ACC112 (cell line): ENCODE data around the gene FGF4.

Experiments
- H2AFZ ChIP-seq: fragments of 200-600 bp; sonication (generic); one replicate; pipeline ENCODE4 v1.6.0; 2017; ENCODE audit warnings: antibody characterized with exemption, low read length; ENCODE audit not compliant: unreplicated experiment
- H3K27ac ChIP-seq: fragments of 200-600 bp; sonication (generic); 2 replicates; pipeline ENCODE4 v1.5.1; 2014; ENCODE audit warnings: low read depth, mild to moderate bottlenecking, antibody characterized with exemption, low read length, moderate library complexity
- H3K27me3 ChIP-seq: fragments of 200-600 bp; sonication (generic); 2 replicates; pipeline ENCODE4 v1.6.1; 2014; ENCODE audit warnings: mild to moderate bottlenecking, antibody characterized with exemption, low read length, moderate library complexity, mixed read lengths; ENCODE audit not compliant: insufficient read depth
- H3K36me3 ChIP-seq: fragments of 200-600 bp; sonication (generic); 2 replicates; pipeline ENCODE4 v1.6.1; 2016; ENCODE audit warnings: mild to moderate bottlenecking, antibody characterized with exemption, low read length, moderate library complexity, mixed read lengths; ENCODE audit not compliant: insufficient read depth
- H3K4me1 ChIP-seq: fragments of 200-600 bp; sonication (generic); one replicate; pipeline ENCODE4 v1.6.1; 2016; ENCODE audit warnings: low read length, mixed read lengths; ENCODE audit not compliant: insufficient read depth, unreplicated experiment, control insufficient read depth
- H3K4me3 ChIP-seq: fragments of 200-600 bp; sonication (generic); 2 replicates; pipeline ENCODE4 v1.5.1; 2014; ENCODE audit warnings: mild to moderate bottlenecking, low read depth, low read length
- H3K79me2 ChIP-seq: fragments of 200-600 bp; sonication (generic); one replicate; pipeline ENCODE4 v1.6.0; 2016; ENCODE audit warnings: low read length; ENCODE audit not compliant: control insufficient read depth, unreplicated experiment, insufficient read depth

FGF4 gene

DNA sequence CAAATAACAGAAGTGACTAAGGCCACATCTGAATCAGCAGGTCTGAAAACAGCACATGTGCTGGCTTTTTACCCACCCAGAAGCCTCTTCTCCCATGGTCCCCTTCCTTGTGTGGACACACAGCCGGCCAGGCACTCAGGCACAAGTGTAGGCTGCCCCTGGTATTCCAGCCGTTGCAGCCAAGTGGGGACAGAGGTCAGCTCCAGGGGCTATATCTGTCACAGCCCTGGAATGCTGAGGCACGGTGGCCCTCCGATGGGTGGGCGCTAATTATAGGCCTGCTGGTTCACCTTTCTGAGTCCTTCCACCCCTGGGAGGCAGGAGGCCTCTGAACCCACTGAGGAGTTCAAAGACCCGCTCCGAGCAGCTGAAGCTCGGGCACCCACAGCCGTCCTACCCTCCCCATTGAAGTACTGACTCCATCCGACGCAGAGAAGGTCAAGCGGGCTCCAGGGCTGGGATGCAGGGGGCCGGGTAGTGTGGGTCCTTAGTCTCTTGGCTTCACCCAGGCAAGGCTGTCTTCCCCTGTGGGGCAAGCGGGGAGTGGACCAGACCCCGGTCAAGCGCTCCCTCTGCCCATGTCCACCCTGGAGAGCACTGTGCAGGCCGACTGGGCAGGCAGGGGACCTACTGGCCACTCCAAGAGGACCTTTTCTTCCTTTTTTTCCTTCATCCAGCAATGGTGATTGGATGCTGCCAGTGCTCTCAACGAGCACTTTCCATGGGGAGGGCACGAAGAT lies 29.8 kb upstream of the FGF4 start:
- Histone ChIP-seq H3K4me1 (no peaks in the 10 kb centered on the region), H3K4me3 (no peak overlapping the region), H3K36me3 (no peaks in the 10 kb centered on the region), H3K27ac (no peak overlapping the region), H2AFZ (no peak overlapping the region), H3K27me3 (peaks cover 49% of the 10 kb centered on the region), H3K79me2 (no peaks in the 10 kb centered on the region)

DNA sequence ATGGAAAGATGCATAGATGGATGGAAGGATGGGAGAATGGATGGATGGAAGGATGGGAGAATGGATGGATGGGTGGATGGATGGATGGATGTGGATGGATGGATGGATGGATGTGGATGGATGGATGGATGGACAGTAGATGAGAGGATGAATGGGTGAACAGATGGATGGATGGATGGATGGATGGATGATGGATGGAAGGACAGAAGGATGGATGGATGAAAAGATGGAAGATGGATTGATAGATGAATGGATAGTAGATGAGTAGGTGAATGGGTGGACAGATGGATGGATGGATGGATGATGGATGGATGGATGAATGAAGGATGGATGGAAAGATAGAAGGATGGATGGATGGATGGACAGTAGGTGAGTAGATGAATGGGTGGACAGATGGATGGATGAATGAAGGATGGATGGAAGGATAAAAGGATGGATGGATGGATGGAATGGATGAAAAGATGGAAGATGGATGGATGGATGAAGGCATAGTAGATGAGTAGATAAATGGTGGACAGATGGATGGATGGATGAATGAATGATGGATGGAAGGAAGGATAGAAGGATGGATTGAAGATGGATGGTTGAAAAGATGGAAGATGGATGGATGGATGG lies 28.6 kb upstream of the FGF4 start:
- H3K27me3 ChIP-seq = peaks cover 38% of the 10 kb centered on the region
- H3K27ac ChIP-seq = no peak overlapping the region
- H3K36me3 ChIP-seq = no peaks in the 10 kb centered on the region
- no peak overlapping the region for H2AFZ ChIP-seq
- H3K79me2 ChIP-seq = no peaks in the 10 kb centered on the region
- H3K4me3 ChIP-seq = no peak overlapping the region
- H3K4me1 ChIP-seq = no peaks in the 10 kb centered on the region

DNA sequence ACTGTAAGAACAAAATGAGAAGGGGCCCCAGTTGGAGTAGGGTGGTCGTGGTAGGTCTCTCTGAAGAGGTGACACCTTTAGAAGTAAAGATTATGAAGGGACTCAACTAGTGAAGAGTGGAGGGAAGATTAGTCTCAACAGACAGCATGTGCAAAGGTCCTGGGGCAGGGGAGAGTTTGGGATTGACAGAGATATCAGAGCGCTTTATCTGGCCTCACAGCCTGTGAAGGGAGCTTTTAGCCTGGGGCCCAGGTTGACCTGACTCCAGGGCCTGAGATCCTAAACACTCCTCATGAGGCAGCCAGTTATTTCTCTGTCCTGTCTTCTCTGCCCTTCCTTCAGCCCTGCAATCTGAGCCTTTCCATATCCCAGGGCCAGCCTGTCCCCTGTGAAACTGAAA lies 27.9 kb upstream of the FGF4 start:
- Histone ChIP-seq H3K27ac (no peak overlapping the region), H3K4me1 (no peaks in the 10 kb centered on the region), H3K4me3 (no peak overlapping the region), H2AFZ (no peak overlapping the region), H3K27me3 (peaks cover 31% of the 10 kb centered on the region), H3K79me2 (no peaks in the 10 kb centered on the region), H3K36me3 (no peaks in the 10 kb centered on the region)

DNA sequence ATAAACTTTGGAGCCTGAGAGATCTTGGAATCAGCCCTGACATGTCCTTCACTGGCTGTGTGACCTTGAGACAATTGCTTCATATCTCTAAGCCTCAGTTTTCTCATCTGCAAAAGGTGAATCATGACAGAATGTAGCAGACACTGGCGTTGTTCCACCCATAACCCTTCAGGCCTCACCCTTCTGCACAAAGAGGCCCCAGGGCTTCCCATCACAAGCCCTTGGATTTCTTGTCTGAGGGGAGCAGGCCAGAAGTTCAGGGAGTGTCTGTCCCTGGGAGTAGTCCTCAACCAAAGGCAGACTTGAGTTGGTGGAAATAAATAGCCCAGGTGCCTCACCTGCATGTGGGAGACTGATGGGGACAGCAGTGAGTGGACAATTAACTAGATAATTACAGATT lies 27.4 kb upstream of the FGF4 start:
- Histone ChIP-seq H3K79me2 (no peaks in the 10 kb centered on the region), H3K4me1 (no peaks in the 10 kb centered on the region), H2AFZ (no peak overlapping the region), H3K4me3 (no peak overlapping the region), H3K27me3 (peaks cover 27% of the 10 kb centered on the region; the same call in 1 of the 2 replicates), H3K36me3 (no peaks in the 10 kb centered on the region), H3K27ac (no peak overlapping the region)

DNA sequence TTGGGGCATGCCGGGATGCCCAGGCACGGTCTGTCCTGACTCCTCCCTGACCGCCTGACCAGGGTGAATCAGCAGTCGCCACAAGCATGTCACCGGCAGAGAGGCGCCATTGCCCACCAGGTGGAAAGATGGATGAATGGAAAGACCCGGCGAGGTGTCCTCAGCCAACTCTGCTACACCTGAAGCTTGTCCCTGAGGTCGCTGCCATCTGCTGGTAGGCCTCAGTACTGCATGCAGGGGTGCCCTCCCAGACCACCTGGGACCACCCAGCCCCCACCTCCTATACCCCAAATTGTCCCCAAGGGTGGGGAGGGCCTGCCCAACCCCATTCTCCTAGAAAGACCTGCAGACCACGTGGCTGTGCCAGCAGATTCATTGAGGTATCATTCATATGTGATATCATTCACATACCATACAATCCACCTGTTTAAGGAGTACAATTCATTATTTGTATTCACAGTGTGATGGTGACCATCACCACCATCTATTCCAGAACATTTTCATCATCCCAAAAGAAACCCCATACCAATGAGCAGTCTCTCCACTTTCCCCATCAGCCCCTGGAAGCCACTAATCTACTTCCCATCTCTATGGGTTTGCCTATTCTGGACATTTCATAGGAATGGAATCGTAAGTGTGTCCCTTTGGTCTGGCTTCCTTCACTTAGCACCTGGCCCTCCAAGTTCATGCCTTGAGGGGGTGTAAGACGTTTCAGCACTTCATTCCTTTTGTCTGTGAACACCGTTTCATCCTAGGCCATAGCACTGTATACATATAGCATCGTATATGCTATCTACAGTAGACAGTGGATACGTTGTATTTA lies 26.6 kb upstream of the FGF4 start:
- H3K4me3 ChIP-seq = no peak overlapping the region
- no peak overlapping the region for H2AFZ ChIP-seq
- H3K27ac ChIP-seq = no peak overlapping the region
- no peaks in the 10 kb centered on the region for H3K4me1 ChIP-seq
- H3K36me3 ChIP-seq = no peaks in the 10 kb centered on the region
- H3K27me3 ChIP-seq = peaks cover 27% of the 10 kb centered on the region; the same call in 1 of the 2 replicates
- H3K79me2 ChIP-seq = no peaks in the 10 kb centered on the region

DNA sequence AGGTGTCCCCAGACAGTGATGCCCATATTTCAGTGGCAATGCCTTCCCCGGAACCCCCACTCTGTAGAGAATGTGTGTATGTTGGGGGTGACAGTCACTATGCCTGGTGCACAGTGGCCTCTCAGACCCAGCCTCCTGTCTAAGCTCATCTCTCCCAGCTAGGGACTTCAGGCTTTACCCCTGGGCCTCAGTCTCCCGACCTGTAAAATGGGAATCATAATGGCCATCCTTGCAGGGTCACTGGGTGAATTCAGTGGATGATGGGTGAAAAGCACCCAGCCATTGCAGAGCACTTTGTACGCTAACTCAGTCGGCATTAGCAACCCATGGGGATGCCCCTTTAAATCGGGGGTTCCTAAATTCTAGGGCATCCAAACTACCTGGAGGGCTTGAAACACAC lies 25.1 kb upstream of the FGF4 start:
- Histone ChIP-seq H2AFZ (no peak overlapping the region), H3K36me3 (no peaks in the 10 kb centered on the region), H3K4me1 (no peaks in the 10 kb centered on the region), H3K27ac (no peak overlapping the region), H3K79me2 (no peaks in the 10 kb centered on the region), H3K27me3 (peaks cover 23% of the 10 kb centered on the region; the same call in 1 of the 2 replicates), H3K4me3 (no peak overlapping the region)

DNA sequence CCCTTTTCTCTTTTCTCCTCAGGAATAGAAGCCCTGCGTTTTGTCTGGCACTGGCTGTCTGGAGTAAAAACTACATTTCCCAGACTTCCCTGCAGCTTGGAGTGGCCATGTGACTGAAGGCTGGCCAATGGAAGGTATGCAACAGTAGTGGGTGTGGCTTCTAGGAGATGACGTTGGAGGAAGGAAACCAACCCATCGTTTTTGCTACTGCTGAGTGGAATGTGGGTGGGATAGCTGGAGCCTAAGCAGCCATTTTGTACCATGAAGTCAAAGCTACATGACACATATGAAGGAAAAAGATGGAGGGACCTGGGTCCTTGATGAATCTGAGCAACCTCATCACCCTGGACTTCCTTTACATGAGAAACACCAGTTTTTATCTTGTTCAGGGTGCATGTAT lies 24.4 kb upstream of the FGF4 start:
- no peak overlapping the region for H3K4me3 ChIP-seq
- H3K79me2 ChIP-seq = no peaks in the 10 kb centered on the region
- H2AFZ ChIP-seq = no peak overlapping the region
- no peaks in the 10 kb centered on the region for H3K4me1 ChIP-seq
- H3K36me3 ChIP-seq = no peaks in the 10 kb centered on the region
- no peak overlapping the region for H3K27ac ChIP-seq
- peaks cover 20% of the 10 kb centered on the region; the same call in 1 of the 2 replicates for H3K27me3 ChIP-seq

DNA sequence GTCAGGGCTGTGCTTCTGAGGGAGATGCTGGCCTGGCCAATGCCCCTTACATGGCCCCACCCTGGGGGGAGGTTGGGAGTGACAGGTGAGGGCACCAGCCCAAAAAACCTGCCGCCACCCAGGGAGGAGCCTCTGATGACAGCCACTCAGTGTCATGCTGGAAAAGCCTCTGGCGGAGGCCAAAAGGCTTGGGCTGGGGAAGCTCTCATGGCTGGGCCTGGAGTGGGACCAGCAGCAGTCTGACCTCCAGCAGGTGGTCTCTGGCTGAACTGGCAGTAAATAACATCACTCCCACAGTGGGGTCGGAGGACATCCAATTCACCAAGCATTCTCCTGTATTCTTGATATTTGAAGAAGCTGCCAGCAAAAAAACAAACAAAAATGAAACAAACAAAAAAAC lies 24.0 kb upstream of the FGF4 start:
- Histone ChIP-seq H3K27me3 (peaks cover 16% of the 10 kb centered on the region; the same call in 1 of the 2 replicates), H2AFZ (no peak overlapping the region), H3K4me1 (no peaks in the 10 kb centered on the region), H3K79me2 (no peaks in the 10 kb centered on the region), H3K27ac (no peak overlapping the region), H3K4me3 (no peak overlapping the region), H3K36me3 (no peaks in the 10 kb centered on the region)

DNA sequence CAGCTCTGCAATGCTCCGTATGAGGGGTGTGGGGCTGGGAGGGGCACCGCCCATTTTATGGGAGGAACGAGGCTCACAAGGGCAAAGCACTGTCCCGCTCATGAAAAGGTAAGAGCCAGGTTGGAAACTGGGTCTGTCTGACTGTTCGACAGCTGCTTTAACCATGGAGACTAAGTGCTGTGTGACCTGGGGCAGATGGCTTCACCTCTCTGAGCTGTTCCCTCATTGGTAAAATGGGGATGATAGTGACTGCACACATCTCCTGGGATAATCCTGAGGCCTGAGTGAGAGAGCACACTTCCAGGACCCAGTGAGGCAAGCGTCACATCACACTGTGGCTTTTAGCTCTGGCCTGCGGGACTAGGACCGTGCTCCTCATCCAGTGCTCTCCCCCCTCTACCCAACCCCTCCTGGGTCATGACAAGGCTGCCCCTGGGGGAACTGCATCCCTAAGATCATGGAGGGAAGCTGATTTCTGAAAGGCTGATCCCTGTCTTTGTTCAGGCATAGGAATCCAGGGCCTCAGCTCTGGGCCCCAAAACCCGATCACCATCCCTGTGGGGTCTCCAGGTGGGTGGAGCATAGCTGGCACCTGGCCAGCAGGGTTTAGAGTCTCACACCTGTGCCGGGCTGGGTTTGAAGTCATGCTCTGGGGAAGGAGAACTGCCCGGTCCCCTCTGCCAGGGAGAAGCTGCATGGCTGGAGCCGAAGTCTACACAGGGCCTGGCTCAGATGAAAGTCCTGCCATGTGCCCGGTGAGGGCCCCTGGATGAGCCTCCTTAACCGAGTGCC lies 22.8 kb upstream of the FGF4 start:
- Histone ChIP-seq H3K79me2 (no peaks in the 10 kb centered on the region), H3K36me3 (no peaks in the 10 kb centered on the region), H3K4me1 (no peaks in the 10 kb centered on the region), H3K27me3 (peaks cover 6% of the 10 kb centered on the region; the same call in 1 of the 2 replicates), H2AFZ (no peak overlapping the region), H3K27ac (no peak overlapping the region), H3K4me3 (no peak overlapping the region)

DNA sequence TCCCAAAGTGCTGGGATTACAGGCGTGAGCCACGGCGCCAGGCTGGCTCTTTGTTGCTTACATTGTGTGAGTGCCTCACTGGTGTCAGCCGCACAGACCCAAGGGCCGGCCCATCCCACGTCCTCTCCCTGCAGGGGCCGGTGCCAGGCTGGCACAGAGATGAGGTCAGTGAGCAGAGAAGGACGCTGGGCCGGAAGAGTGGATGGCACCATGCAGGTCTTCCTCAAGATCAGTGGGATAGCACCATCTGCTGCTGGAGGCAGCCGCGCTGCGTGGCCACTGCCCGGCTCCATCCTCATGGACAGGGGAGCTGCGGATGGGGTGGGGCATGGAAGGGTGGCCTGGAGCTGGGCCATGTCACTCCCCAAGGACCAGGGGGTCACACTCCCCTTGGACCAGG lies 22.0 kb upstream of the FGF4 start:
- H3K27me3 ChIP-seq = no peaks in the 10 kb centered on the region
- H3K27ac ChIP-seq = no peak overlapping the region
- H3K4me1 ChIP-seq = no peaks in the 10 kb centered on the region
- no peak overlapping the region for H3K4me3 ChIP-seq
- no peaks in the 10 kb centered on the region for H3K79me2 ChIP-seq
- H3K36me3 ChIP-seq = no peaks in the 10 kb centered on the region
- H2AFZ ChIP-seq = no peak overlapping the region
